HEK293T (cell line): ENCODE results near the gene ZBTB9.

Experiments
- CTCF ChIA-PET: fragments of 350-600 bp; formaldehyde crosslinking; extraction: SDS; loops from one replicate; lab custom pipeline; 2021; ENCODE audit warnings: antibody characterized with exemption, inconsistent platforms; lab: Yijun Ruan, JAX
- POLR2A ChIA-PET: fragments of 350-600 bp; formaldehyde crosslinking; extraction: SDS; loops from one replicate; lab custom pipeline; 2020; ENCODE audit warnings: antibody characterized with exemption, inconsistent platforms; lab: Yijun Ruan, JAX
- DNase-seq: peaks from one replicate; pipeline ENCODE4 v3.0.0; 2012; ENCODE audit warnings: mixed read lengths; ENCODE audit errors: extremely low spot score
- ARNT ChIP-seq: fragments of 450-650 bp; IDR thresholded peaks from 2 replicates; pipeline ENCODE4 v1.6.1; 2017; ENCODE audit warnings: mild to moderate bottlenecking
- BHLHE40 ChIP-seq: fragments of 450-650 bp; IDR thresholded peaks from 2 replicates; pipeline ENCODE4 v1.6.1; 2016; ENCODE audit warnings: mild to moderate bottlenecking, moderate library complexity, borderline replicate concordance
- CTBP1 ChIP-seq: fragments of 450-650 bp; IDR thresholded peaks from 2 replicates; pipeline ENCODE4 v1.6.1; 2016; ENCODE audit warnings: borderline replicate concordance
- ELF4 ChIP-seq: fragments of 450-650 bp; IDR thresholded peaks from 2 replicates; pipeline ENCODE4 v1.6.1; 2017; ENCODE audit warnings: antibody characterized with exemption
- FOXA1 ChIP-seq: fragments of 450-650 bp; IDR thresholded peaks from 2 replicates; pipeline ENCODE4 v1.6.1; 2016; ENCODE audit warnings: mild to moderate bottlenecking
- FOXK2 ChIP-seq: fragments of 450-650 bp; IDR thresholded peaks from 2 replicates; pipeline ENCODE4 v1.6.1; 2016; ENCODE audit warnings: mild to moderate bottlenecking
- FOXM1 ChIP-seq: fragments of 450-650 bp; IDR thresholded peaks from 2 replicates; pipeline ENCODE4 v1.6.1; 2017; ENCODE audit warnings: mild to moderate bottlenecking, borderline replicate concordance
- HDGF ChIP-seq: fragments of 450-650 bp; IDR thresholded peaks from 2 replicates; pipeline ENCODE4 v1.6.1; 2017; ENCODE audit warnings: antibody characterized with exemption, borderline replicate concordance
- L3MBTL2 ChIP-seq: fragments of 450-650 bp; conservative IDR thresholded peaks from 2 replicates; pipeline ENCODE4 v1.6.1; 2016; ENCODE audit warnings: mild to moderate bottlenecking
- LEF1 ChIP-seq: fragments of 450-650 bp; IDR thresholded peaks from 2 replicates; pipeline ENCODE4 v1.6.1; 2017; ENCODE audit warnings: mild to moderate bottlenecking, borderline replicate concordance
- NFRKB ChIP-seq: fragments of 450-650 bp; IDR thresholded peaks from 2 replicates; pipeline ENCODE4 v1.6.1; 2016; ENCODE audit warnings: mild to moderate bottlenecking, moderate library complexity
- SP1 ChIP-seq: fragments of 450-650 bp; IDR thresholded peaks from 2 replicates; pipeline ENCODE4 v1.6.1; 2017
- SUZ12 ChIP-seq: fragments of 450-650 bp; IDR thresholded peaks from 2 replicates; pipeline ENCODE4 v1.6.1; 2016; ENCODE audit warnings: mild to moderate bottlenecking
- TARDBP ChIP-seq: fragments of 450-650 bp; IDR thresholded peaks from 2 replicates; pipeline ENCODE4 v1.6.1; 2016
- ZNF384 ChIP-seq: fragments of 450-650 bp; IDR thresholded peaks from 2 replicates; pipeline ENCODE4 v1.6.1; 2016
- TF ChIP-seq, protein P1 (sequence below): fragments of 450-650 bp; IDR thresholded peaks from 2 replicates; pipeline ENCODE4 v1.6.1; 2016

ZBTB9 gene

DNA sequence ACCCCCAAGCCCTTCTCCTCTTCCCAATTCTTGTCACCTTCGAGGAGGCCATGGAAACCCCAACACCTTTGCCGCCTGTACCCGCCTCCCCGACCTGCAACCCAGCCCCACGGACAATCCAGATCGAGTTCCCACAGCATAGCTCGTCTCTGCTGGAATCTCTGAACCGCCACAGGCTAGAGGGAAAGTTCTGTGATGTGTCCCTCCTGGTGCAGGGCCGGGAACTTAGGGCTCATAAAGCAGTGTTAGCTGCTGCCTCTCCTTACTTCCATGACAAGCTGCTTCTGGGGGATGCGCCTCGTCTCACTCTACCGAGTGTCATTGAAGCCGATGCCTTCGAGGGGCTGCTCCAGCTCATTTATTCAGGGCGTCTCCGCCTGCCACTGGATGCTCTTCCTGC, 675 bp downstream of the ZBTB9 start:
- CTCF ChIA-PET, result no interaction called here

DNA sequence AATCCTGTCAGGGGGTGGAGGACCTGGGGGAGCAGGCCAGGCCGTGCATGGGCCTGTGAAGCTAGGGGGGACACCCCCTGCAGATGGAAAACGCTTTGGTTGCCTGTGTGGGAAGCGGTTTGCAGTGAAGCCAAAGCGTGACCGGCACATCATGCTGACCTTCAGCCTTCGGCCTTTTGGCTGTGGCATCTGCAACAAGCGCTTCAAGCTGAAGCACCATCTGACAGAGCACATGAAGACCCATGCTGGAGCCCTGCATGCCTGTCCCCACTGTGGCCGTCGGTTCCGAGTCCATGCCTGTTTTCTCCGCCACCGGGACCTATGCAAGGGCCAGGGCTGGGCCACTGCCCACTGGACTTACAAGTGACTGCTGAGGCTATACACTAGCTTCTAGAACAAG, 1.8 kb downstream of the ZBTB9 start:
- no peak for TF ChIP-seq HDGF
- ChIA-PET CTCF (no interaction called here), POLR2A (interaction anchor here (1.0 kb wide), 1 partner anchor 25 kb away, joined by 3 read pairs; no protein-coding TSS in a partner anchor)
- DNase-seq, result no peak

More for the DNA sequence above, 675 bp downstream of the ZBTB9 start:
- TF ChIP-seq HDGF (no peak), LEF1 (no peak), FOXK2 (no peak), CTBP1 (no peak), L3MBTL2 (no peak), ZNF384 (no peak), FOXM1 (no peak), ELF4 (no peak), ARNT (no peak), BHLHE40 (no peak), FOXA1 (no peak), SUZ12 (no peak), SP1 (no peak), NFRKB (no peak)
- TF ChIP-seq, protein P1, sequence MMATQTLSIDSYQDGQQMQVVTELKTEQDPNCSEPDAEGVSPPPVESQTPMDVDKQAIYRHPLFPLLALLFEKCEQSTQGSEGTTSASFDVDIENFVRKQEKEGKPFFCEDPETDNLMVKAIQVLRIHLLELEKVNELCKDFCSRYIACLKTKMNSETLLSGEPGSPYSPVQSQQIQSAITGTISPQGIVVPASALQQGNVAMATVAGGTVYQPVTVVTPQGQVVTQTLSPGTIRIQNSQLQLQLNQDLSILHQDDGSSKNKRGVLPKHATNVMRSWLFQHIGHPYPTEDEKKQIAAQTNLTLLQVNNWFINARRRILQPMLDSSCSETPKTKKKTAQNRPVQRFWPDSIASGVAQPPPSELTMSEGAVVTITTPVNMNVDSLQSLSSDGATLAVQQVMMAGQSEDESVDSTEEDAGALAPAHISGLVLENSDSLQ, result no peak
- no peak for DNase-seq
- POLR2A ChIA-PET, result interaction anchor here (0.9 to 3.6 kb wide), 16 partner anchors 8 to 256 kb away, joined by 3 to 18 read pairs (median 5); partner anchors contain the start of genes BAK1, CUTA, RPS18 and UQCC2

DNA sequence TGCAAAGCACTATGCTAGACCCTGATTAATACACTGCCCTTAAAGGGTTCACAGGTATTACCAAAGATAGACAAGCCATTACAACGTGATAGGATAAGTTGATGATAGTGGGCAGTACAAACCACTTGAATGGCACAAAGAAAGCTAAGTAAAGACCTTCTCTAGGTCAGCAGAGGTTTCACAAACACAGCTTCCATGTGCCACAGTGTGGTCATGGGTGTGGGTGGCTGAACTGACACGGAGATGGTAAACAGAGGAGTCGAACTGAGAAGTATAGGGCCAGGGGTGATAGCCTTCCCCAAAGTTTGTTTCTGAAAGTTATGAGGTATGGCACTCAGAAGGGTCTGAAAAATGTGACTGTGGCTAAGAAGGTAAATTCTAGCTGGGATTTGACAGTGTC, 4.3 kb downstream of the ZBTB9 start:
- no peak for DNase-seq
- ChIA-PET POLR2A (no interaction called here), CTCF (no interaction called here)
- no peak for TF ChIP-seq SP1
- no peak for TF ChIP-seq FOXK2
- TF ChIP-seq FOXM1, result no peak
- TF ChIP-seq CTBP1, result no peak
- no peak for TF ChIP-seq ELF4

DNA sequence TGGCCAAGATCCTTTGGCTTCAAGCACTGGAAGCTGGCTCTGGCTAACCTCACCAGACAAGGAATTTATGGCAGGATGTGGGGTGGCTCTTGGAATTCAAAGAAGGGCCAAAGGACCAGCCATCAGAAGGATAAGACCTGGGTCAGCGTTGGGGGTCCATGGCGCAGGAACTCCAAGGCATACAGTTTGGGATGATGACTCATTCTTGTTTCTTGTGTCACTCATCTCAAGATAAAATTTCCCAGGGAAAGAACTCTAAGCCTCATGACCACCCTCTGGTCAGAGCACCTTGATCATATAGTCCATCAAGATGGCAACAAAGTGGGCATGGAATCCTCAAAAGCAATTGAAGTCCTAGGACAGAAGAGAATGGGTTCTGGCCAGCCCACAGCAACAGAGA, 4.8 kb downstream of the ZBTB9 start:
- ChIA-PET POLR2A (no interaction called here), CTCF (no interaction called here)
- no peak for DNase-seq
- no peak for TF ChIP-seq SP1
- TF ChIP-seq BHLHE40, result no peak
- no peak for TF ChIP-seq ZNF384
- no peak for TF ChIP-seq ARNT
- no peak for TF ChIP-seq FOXM1
- TF ChIP-seq NFRKB, result no peak
- TF ChIP-seq TARDBP, result no peak
- TF ChIP-seq SUZ12, result no peak
- no peak for TF ChIP-seq HDGF
- TF ChIP-seq, protein P1, result no peak
- TF ChIP-seq ELF4, result no peak

DNA sequence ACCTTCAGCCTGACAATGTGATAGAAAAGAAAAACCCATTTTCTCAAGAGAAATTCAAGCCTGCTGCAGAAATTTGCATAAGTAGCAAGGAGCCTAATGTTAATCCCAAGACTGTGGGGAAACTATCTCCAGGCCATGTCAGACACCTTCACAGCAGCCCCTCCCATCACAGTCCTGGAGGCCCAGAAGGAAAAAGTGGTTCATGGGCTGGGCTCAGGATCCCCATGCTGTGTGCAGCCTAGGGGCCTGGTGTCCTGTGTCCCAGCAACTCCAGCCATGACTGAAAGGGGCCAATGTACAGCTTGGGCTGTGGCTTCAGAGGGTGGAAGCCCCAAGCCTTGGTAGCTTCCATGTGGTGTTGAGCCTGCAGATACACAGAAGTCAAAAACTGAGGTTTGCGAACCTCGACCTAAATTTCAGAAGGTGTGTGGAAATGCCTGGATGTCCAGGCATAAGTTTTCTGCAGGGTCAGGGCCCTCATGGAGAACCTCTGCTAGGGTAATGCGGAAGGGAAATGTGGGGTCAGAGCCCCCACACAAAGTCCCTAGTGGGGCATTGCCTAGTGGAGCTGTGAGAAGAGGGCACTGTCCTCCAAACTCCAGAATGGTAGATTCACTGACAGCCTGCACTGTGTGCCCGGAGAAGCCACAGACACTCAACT, 11.8 kb downstream of the ZBTB9 start:
- no peak for DNase-seq
- POLR2A ChIA-PET, result no interaction called here
- CTCF ChIA-PET, result no interaction called here
- no peak for TF ChIP-seq TARDBP
- no peak for TF ChIP-seq ARNT
- TF ChIP-seq, protein P1, result no peak
- TF ChIP-seq SP1, result no peak
- TF ChIP-seq CTBP1, result no peak
- TF ChIP-seq SUZ12, result no peak
- TF ChIP-seq L3MBTL2, result no peak
- TF ChIP-seq FOXA1, result no peak
- no peak for TF ChIP-seq ZNF384
- no peak for TF ChIP-seq FOXK2
- TF ChIP-seq FOXM1, result no peak
- TF ChIP-seq HDGF, result no peak
- no peak for TF ChIP-seq LEF1
- TF ChIP-seq ELF4, result no peak
- TF ChIP-seq NFRKB, result no peak
- TF ChIP-seq BHLHE40, result no peak

DNA sequence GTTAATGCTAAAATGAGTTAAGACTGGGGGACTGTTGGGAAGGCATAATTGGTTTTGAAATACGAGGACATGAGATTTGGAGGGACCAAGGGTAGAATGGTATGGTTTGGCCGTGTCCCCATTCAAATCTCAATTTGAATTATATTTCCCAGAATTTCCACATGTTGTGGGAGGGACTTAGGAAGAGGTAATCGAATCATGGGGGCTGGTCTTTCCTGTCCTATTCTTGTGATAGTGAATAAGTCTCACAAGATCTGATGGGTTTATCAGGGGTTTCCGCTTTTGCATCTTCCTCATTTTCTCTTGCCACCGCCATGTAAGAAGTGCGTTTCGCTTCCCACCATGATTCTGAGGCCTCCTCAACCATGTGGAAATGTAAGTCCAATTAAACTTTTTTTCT, 12.7 kb downstream of the ZBTB9 start:
- POLR2A ChIA-PET, result no interaction called here
- CTCF ChIA-PET, result interaction anchor here (0.6 kb wide), 1 partner anchor 65 kb away, joined by 3 read pairs; no protein-coding TSS in a partner anchor
- DNase-seq, result no peak
- no peak for TF ChIP-seq TARDBP
- TF ChIP-seq CTBP1, result no peak
- TF ChIP-seq SP1, result no peak
- TF ChIP-seq BHLHE40, result no peak
- TF ChIP-seq, protein P1, result no peak
- no peak for TF ChIP-seq NFRKB
- TF ChIP-seq FOXK2, result no peak
